ENCODE results near the gene CLIC5. TPM values are rescaled to one million over a fixed set of nuclear protein-coding genes. Genes with fewer than 3 reads are reported as not detected.

CLIC5 gene
- total and polyA plus RNA-seq, 2 of the 8 experiments (the other 6 are each of a cell fraction or from before 2014, with no cell fraction given), result 0.12 to 0.15 TPM

DNA sequence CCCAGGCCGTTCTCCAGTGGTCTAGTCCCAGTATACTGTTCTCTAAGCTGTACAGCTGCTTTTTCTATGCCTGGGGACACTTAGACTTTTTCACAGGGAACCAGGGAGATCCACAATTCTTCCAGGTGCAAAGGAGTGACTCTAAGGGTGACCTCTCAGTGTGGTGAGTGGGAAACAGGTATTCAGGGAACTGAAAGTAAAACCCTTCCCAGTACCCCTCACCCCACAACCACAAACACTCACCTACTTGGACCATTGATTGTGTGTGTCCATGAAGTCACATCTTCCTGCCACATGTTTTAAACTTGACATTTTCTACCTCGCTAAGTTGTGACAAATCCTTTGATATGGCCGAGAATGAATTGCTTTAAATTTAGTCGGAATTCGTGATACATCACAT is 183.6 kb downstream of the CLIC5 start (continued):
- TF ChIP-seq, protein P1, sequence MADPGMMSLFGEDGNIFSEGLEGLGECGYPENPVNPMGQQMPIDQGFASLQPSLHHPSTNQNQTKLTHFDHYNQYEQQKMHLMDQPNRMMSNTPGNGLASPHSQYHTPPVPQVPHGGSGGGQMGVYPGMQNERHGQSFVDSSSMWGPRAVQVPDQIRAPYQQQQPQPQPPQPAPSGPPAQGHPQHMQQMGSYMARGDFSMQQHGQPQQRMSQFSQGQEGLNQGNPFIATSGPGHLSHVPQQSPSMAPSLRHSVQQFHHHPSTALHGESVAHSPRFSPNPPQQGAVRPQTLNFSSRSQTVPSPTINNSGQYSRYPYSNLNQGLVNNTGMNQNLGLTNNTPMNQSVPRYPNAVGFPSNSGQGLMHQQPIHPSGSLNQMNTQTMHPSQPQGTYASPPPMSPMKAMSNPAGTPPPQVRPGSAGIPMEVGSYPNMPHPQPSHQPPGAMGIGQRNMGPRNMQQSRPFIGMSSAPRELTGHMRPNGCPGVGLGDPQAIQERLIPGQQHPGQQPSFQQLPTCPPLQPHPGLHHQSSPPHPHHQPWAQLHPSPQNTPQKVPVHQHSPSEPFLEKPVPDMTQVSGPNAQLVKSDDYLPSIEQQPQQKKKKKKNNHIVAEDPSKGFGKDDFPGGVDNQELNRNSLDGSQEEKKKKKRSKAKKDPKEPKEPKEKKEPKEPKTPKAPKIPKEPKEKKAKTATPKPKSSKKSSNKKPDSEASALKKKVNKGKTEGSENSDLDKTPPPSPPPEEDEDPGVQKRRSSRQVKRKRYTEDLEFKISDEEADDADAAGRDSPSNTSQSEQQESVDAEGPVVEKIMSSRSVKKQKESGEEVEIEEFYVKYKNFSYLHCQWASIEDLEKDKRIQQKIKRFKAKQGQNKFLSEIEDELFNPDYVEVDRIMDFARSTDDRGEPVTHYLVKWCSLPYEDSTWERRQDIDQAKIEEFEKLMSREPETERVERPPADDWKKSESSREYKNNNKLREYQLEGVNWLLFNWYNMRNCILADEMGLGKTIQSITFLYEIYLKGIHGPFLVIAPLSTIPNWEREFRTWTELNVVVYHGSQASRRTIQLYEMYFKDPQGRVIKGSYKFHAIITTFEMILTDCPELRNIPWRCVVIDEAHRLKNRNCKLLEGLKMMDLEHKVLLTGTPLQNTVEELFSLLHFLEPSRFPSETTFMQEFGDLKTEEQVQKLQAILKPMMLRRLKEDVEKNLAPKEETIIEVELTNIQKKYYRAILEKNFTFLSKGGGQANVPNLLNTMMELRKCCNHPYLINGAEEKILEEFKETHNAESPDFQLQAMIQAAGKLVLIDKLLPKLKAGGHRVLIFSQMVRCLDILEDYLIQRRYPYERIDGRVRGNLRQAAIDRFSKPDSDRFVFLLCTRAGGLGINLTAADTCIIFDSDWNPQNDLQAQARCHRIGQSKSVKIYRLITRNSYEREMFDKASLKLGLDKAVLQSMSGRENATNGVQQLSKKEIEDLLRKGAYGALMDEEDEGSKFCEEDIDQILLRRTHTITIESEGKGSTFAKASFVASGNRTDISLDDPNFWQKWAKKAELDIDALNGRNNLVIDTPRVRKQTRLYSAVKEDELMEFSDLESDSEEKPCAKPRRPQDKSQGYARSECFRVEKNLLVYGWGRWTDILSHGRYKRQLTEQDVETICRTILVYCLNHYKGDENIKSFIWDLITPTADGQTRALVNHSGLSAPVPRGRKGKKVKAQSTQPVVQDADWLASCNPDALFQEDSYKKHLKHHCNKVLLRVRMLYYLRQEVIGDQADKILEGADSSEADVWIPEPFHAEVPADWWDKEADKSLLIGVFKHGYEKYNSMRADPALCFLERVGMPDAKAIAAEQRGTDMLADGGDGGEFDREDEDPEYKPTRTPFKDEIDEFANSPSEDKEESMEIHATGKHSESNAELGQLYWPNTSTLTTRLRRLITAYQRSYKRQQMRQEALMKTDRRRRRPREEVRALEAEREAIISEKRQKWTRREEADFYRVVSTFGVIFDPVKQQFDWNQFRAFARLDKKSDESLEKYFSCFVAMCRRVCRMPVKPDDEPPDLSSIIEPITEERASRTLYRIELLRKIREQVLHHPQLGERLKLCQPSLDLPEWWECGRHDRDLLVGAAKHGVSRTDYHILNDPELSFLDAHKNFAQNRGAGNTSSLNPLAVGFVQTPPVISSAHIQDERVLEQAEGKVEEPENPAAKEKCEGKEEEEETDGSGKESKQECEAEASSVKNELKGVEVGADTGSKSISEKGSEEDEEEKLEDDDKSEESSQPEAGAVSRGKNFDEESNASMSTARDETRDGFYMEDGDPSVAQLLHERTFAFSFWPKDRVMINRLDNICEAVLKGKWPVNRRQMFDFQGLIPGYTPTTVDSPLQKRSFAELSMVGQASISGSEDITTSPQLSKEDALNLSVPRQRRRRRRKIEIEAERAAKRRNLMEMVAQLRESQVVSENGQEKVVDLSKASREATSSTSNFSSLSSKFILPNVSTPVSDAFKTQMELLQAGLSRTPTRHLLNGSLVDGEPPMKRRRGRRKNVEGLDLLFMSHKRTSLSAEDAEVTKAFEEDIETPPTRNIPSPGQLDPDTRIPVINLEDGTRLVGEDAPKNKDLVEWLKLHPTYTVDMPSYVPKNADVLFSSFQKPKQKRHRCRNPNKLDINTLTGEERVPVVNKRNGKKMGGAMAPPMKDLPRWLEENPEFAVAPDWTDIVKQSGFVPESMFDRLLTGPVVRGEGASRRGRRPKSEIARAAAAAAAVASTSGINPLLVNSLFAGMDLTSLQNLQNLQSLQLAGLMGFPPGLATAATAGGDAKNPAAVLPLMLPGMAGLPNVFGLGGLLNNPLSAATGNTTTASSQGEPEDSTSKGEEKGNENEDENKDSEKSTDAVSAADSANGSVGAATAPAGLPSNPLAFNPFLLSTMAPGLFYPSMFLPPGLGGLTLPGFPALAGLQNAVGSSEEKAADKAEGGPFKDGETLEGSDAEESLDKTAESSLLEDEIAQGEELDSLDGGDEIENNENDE (IDR thresholded peaks at IDR 0.05; ENCODE audit: insufficient replicate concordance, low read length), result no peak
- TF ChIP-seq RNF2 (IDR thresholded peaks at IDR 0.05; ENCODE audit: borderline replicate concordance, low read depth, low read length, missing control alignments, poor library complexity, severe bottlenecking) (no peak), EZH2 (IDR thresholded peaks at IDR 0.05; ENCODE audit: low read depth, low read length, severe bottlenecking) (no peak)

All from H1 (cell line).